ENCODE data around the gene COX7C.
"Not testable (repeated sequence)": the region's sequence is repeated elsewhere in the genome, so short reads cannot be mapped to it uniquely, and the experiment has no call there.

COX7C gene, protein sequence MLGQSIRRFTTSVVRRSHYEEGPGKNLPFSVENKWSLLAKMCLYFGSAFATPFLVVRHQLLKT

GRCh38 chr5:86617756-86618576 is at the start of gene COX7C:
TSS of gene COX7C (plus strand) at chr5:86617941. CDS start at chr5:86618056, 115 bp downstream.
- peak; percentile 87 for DNase-seq (ENCODE audit: low read depth, low spot score)

DNA sequence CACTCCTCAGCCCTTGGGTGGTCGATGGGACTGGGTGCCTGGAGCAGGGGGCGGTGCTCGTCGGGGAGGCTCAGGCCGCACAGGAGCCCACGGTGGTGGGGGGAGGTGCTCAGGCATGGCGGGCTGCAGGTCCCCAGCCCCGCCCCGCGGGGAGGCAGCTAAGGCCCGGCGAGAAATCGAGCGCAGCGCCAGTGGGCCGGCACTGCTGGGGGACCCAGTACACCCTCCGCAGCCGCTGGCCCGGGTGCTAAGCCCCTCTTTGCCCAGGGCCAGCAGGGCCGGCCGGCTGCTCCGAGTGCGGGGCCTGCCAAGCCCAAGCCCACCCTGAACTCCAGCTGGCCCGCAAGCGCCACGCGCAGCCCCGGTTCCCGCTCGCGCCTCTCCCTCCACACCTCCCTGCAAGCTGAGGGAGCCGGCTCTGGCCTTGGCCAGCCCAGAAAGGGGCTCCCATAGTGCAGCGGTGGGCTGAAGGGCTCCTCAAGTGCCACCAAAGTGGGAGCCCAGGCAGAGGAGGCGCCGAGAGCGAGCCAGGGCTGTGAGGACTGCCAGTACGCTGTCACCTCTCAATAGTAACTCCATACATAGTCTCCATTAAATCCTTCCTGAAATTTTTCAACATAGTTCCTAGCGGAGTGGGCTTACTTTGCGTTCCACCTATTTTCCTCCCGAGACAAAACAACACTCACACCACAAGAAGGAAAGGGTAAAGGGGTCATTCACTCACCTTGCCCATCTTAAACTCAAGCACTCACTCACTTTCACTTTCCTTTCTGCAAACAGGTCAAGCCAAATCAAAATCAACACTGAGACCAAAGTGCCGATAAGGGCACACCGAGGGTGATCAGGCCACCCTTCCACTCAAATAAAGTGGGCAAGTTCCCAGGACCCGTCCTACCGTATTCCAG is 48.0 kb upstream of the COX7C start:
- DNase-seq (ENCODE audit: low read depth, low spot score), result not testable (repeated sequence)

GRCh38 chr5:86570427-86571083 is 47.2 kb upstream of the COX7C start:
- DNase-seq (ENCODE audit: low read depth, low spot score), result no peak

GRCh38 chr5:86571109-86571508 is 46.6 kb upstream of the COX7C start:
- DNase-seq (ENCODE audit: low read depth, low spot score), result not testable (repeated sequence)

GRCh38 chr5:86572825-86573517 is 44.8 kb upstream of the COX7C start:
- no peak for DNase-seq (ENCODE audit: low read depth, low spot score)

- no peak for DNase-seq (ENCODE audit: low read depth, low spot score)
These were observed 38.2 kb upstream of the COX7C start for GRCh38 chr5:86579502-86579901.

DNA sequence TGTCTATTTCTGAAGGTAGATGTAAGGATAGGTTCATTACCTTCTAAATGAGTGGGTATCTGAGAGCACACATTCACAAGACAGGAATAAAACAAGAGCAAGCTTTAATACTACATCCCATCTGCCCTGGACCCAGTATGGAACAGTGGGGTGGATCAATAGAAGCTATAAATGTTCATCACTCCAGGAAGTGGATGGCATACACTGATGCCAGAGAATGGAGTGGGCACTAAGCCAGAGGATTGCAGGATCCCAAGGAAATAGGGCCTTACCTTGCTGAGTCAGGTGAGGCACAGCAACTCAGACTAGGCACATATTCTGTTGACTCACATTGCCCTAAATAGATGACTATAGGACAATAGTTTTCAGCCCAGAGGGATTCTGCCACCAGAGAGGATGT is 21.3 kb upstream of the COX7C start:
- no peak for DNase-seq (ENCODE audit: low read depth, low spot score)

DNA sequence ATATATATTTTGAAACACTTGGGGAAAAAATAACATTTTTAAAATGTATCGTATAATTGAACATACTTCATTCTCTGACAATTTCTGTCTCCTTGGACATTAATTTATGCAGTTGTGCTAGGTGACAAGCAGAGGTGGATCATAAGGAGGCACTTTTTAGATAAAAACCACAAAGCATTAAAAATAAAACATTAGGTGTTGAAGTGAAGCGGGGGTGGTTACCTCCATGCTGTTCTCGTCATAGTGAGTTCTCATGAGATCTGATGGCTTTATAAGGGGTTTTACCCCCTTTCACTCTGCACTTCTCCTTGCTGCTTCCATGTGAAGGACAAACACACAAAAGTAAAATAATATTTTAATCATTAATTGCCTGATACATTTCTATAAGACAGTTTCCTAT is 11.9 kb upstream of the COX7C start:
- DNase-seq (ENCODE audit: low read depth, low spot score), result no peak

DNA sequence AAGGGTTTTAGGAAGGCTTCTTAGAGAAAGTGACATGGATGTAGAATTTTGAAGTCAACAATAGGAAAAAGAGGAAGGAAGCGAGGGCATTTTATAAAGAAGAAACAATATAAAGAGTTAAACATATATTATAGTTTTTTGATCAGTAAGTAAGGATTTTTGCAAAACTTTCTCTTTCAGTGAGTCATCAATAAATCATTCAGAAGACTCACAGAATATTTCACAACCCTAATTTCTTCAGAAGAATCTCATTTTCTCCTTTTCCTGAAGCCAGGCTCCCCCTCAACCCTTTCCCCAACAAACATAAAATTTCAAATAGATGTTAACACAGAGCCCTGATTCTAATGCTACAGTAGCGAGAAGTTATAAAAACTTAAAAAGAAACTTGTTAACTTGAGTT is 4.3 kb upstream of the COX7C start:
- DNase-seq (ENCODE audit: low read depth, low spot score), result no peak

- no peak for DNase-seq (ENCODE audit: low read depth, low spot score)
These were observed 409 bp upstream of the COX7C start for GRCh38 chr5:86617309-86617755.

DNA sequence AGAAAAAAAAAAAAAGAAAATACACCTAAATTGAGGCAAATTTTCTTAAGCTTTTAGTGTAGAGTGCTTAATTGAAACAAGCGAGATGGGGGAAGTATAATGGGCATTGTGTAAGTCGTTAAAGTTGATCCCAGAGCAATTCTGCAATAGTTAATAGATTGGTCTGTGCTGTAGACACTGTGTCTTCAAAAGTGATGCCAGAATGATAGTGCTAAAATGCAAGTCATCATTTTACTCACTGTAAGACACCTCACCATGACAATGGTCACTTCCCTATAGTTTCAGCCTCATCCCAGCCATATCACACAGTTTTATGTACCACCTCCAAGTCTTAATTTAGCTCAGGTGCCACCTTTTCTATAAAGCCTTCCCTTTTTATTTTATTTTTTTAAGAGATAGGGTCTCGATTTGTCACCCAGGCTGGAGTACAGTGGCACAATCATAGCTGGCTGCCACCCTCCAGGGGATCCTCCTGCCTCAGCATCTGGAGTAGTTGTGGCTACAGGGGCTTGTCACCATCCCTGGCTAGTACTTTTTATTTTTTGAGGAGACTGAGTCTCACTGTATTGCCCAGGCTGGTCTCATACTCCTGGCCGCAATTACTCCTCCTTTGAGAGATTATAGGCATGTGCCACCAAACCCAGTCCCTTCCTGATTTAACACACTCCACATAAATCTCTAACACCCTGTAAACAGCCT is 6.2 kb downstream of the COX7C start:
- DNase-seq (ENCODE audit: low read depth, low spot score), result no peak

- no peak for DNase-seq (ENCODE audit: low read depth, low spot score)
These were observed 7.4 kb downstream of the COX7C start for GRCh38 chr5:86625148-86625547.

- DNase-seq (ENCODE audit: low read depth, low spot score), result no peak
These were observed 8.4 kb downstream of the COX7C start for GRCh38 chr5:86626149-86626548.

GRCh38 chr5:86631165-86631564 is 13.4 kb downstream of the COX7C start:
- no peak for DNase-seq (ENCODE audit: low read depth, low spot score)

- DNase-seq (ENCODE audit: low read depth, low spot score), result no peak
These were observed 23.3 kb downstream of the COX7C start for GRCh38 chr5:86640998-86641397.

- no peak for DNase-seq (ENCODE audit: low read depth, low spot score)
These were observed 27.1 kb downstream of the COX7C start for GRCh38 chr5:86644843-86645242.

- DNase-seq (ENCODE audit: low read depth, low spot score), result no peak
These were observed 28.1 kb downstream of the COX7C start for GRCh38 chr5:86645885-86646284.

DNA sequence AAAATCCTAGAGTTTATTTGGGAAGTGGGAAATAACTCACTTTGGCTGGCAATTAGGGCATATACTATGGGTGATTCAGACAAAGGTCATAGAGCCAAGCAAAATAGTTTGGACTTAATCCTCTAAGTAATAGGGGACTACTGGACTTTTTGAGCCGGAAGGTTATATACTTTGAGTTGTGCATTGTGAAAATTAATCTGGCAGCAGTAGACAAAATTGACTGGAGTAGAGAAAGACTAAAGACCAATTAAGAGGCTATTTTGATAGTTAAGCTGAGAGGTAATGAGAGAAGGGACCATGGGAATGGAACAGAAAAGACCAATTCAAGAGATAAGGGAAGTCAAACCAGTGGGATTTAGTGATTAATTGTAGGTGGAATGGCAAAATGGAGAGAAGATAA is 28.9 kb downstream of the COX7C start:
- no peak for DNase-seq (ENCODE audit: low read depth, low spot score)

- DNase-seq (ENCODE audit: low read depth, low spot score), result no peak
These were observed 32.2 kb downstream of the COX7C start for GRCh38 chr5:86649832-86650505.

DNA sequence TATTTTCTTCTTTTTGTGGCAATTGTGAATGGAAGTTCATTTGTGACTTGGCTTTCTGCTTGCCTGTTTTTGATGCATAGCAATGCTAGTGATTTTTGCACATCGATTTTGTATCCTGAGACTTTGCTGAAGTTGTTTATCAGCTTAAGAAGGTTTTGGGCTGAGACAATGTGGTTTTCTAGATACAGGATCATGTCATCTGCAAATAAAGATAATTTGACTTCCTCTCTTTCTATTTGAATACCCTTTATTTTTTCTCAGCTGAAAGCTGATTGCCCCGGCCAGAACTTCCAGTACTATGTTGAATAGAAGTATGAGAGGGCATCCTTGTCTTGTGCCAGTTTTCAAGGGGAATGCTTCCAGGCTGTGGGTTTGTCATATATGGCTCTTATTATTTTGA is 43.0 kb downstream of the COX7C start:
- DNase-seq (ENCODE audit: low read depth, low spot score), result not testable (repeated sequence)
